ENCODE data around the gene ATP6V1G1.

The ATP6V1G1 gene

GRCh38 chr9:114629563-114630090, 42.1 kb downstream of the ATP6V1G1 start:
- H3K36me3 Mint-ChIP-seq = peaks cover 50% of the 10 kb centered on the region

DNA sequence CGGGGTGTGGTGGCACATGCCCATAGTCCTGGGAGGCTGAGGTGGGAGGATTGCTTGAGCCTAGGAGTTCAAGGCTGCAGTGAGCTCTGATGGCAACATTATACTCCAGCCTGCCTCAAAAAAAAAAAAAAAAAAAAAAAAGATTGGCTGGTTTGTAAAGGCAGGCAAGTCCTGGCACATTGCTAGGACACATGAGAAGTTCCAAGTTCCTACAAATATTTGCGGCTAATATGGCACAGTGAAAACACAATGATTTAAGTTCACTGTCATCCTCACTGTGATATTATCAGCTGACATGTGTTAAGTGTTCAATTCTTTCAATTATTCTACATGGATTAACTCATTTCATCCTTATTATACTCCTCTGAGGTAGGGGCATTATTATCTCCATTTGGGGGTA, 43.6 kb downstream of the ATP6V1G1 start:
- H3K4me1 Mint-ChIP-seq = no peaks in the 10 kb centered on the region
- no peaks in the 10 kb centered on the region for H3K9me3 Mint-ChIP-seq
- H3K27ac Mint-ChIP-seq = no peak overlapping the region
- H3K36me3 Mint-ChIP-seq = peaks cover 55% of the 10 kb centered on the region
- H3K27me3 Mint-ChIP-seq = no peaks in the 10 kb centered on the region
- no peak for DNase-seq
- H3K4me3 Mint-ChIP-seq = no peak overlapping the region
- CTCF ChIA-PET = interaction anchor here (1.8 kb wide), 1 partner anchor 22 kb away, joined by 6 read pairs; no protein-coding TSS in a partner anchor

More at GRCh38 chr9:114629563-114630090, 42.1 kb downstream of the ATP6V1G1 start:
- H3K27me3 Mint-ChIP-seq = no peaks in the 10 kb centered on the region
- H3K9me3 Mint-ChIP-seq = no peaks in the 10 kb centered on the region
- CTCF ChIA-PET = interaction anchor here (1.8 kb wide), 1 partner anchor 24 kb away, joined by 6 read pairs; no protein-coding TSS in a partner anchor
- no peaks in the 10 kb centered on the region for H3K4me1 Mint-ChIP-seq
- H3K27ac Mint-ChIP-seq = no peak overlapping the region
- no peak overlapping the region for H3K4me3 Mint-ChIP-seq
- no peak for DNase-seq

GRCh38 chr9:114633438-114634089, 46.0 kb downstream of the ATP6V1G1 start:
- CTCF ChIA-PET = interaction anchor here (1.9 kb wide), 1 partner anchor 20 kb away, joined by 4 read pairs; no protein-coding TSS in a partner anchor
- H3K27ac Mint-ChIP-seq = no peak overlapping the region

DNA sequence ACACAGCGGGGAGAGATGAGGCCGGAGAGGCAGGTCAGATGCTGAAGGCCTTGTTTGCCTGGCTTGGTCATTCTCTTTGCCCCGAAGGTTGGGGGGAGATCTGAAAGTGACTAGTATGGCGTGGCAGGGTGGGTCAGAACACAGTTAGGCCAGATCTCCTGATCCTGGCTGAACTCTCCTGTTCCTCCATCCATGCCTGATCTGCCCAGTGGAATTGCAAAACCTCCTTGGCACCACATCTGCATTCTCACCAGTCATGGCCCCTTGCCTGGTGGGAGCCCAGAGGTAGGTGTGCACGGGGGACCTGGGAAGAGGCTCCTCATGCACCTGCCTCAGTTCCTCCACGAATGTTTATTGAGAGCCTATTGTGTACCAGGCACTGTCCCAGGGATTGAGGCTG, 46.8 kb downstream of the ATP6V1G1 start:
- no peaks in the 10 kb centered on the region for H3K27me3 Mint-ChIP-seq
- peaks cover 59% of the 10 kb centered on the region for H3K36me3 Mint-ChIP-seq
- no peak overlapping the region for H3K27ac Mint-ChIP-seq
- no peaks in the 10 kb centered on the region for H3K9me3 Mint-ChIP-seq
- DNase-seq = no peak
- no peak overlapping the region for H3K4me3 Mint-ChIP-seq
- CTCF ChIA-PET = interaction anchor here (1.0 kb wide), 1 partner anchor 14 kb away, joined by 3 read pairs; no protein-coding TSS in a partner anchor
- no peaks in the 10 kb centered on the region for H3K4me1 Mint-ChIP-seq

More at GRCh38 chr9:114633438-114634089, 46.0 kb downstream of the ATP6V1G1 start:
- no peaks in the 10 kb centered on the region for H3K9me3 Mint-ChIP-seq
- H3K4me1 Mint-ChIP-seq = no peaks in the 10 kb centered on the region
- H3K27me3 Mint-ChIP-seq = no peaks in the 10 kb centered on the region
- H3K4me3 Mint-ChIP-seq = no peak overlapping the region
- DNase-seq = no peak
- peaks cover 57% of the 10 kb centered on the region for H3K36me3 Mint-ChIP-seq

GRCh38 chr9:114638404-114638803, 50.8 kb downstream of the ATP6V1G1 start:
- CTCF ChIA-PET = interaction anchor here (1.8 kb wide), 1 partner anchor 14 kb away, joined by 10 read pairs; no protein-coding TSS in a partner anchor
- H3K36me3 Mint-ChIP-seq = peaks cover 59% of the 10 kb centered on the region
- no peak overlapping the region for H3K4me3 Mint-ChIP-seq
- H3K4me1 Mint-ChIP-seq = no peaks in the 10 kb centered on the region
- DNase-seq = no peak
- no peaks in the 10 kb centered on the region for H3K9me3 Mint-ChIP-seq
- no peak overlapping the region for H3K27ac Mint-ChIP-seq
- H3K27me3 Mint-ChIP-seq = no peaks in the 10 kb centered on the region

GRCh38 chr9:114641967-114642366, 54.4 kb downstream of the ATP6V1G1 start:
- CTCF ChIA-PET = no interaction called here
- Mint-ChIP-seq H3K27me3 (no peaks in the 10 kb centered on the region), H3K27ac (no peak overlapping the region), H3K36me3 (peaks cover 73% of the 10 kb centered on the region), H3K4me1 (no peaks in the 10 kb centered on the region), H3K9me3 (peaks cover 2% of the 10 kb centered on the region), H3K4me3 (no peak overlapping the region)
- DNase-seq = no peak

GRCh38 chr9:114643001-114643400, 55.4 kb downstream of the ATP6V1G1 start:
- CTCF ChIA-PET = interaction anchor here (2.5 kb wide), 1 partner anchor 10 kb away, joined by 10 read pairs; no protein-coding TSS in a partner anchor
- Mint-ChIP-seq H3K27ac (no peak overlapping the region), H3K4me3 (no peak overlapping the region), H3K4me1 (no peaks in the 10 kb centered on the region), H3K36me3 (peaks cover 76% of the 10 kb centered on the region), H3K27me3 (no peaks in the 10 kb centered on the region), H3K9me3 (peaks cover 7% of the 10 kb centered on the region)
- no peak for DNase-seq

- Mint-ChIP-seq H3K27ac (no peak overlapping the region), H3K4me1 (no peaks in the 10 kb centered on the region), H3K36me3 (peaks cover 73% of the 10 kb centered on the region), H3K27me3 (no peaks in the 10 kb centered on the region), H3K9me3 (peaks cover 7% of the 10 kb centered on the region), H3K4me3 (no peak overlapping the region)
- DNase-seq = no peak
- CTCF ChIA-PET = interaction anchor here (2.5 kb wide), 1 partner anchor 9 kb away, joined by 10 read pairs; no protein-coding TSS in a partner anchor
These were observed 56.3 kb downstream of the ATP6V1G1 start for GRCh38 chr9:114643896-114644295.

All from activated naive CD4-positive, alpha-beta T cell treated with anti-CD3 and anti-CD28 coated beads, Interleukin-2, amount 10 ng/mL, durations not matched to agents 7 days and 5 days (primary cell).